ENCODE results near the gene USH1C. TPM values are rescaled to one million over a fixed set of nuclear protein-coding genes. Genes with fewer than 3 reads are reported as not detected.

The USH1C gene
- total RNA-seq, 4 donors from 2014 or later: not detected

DNA sequence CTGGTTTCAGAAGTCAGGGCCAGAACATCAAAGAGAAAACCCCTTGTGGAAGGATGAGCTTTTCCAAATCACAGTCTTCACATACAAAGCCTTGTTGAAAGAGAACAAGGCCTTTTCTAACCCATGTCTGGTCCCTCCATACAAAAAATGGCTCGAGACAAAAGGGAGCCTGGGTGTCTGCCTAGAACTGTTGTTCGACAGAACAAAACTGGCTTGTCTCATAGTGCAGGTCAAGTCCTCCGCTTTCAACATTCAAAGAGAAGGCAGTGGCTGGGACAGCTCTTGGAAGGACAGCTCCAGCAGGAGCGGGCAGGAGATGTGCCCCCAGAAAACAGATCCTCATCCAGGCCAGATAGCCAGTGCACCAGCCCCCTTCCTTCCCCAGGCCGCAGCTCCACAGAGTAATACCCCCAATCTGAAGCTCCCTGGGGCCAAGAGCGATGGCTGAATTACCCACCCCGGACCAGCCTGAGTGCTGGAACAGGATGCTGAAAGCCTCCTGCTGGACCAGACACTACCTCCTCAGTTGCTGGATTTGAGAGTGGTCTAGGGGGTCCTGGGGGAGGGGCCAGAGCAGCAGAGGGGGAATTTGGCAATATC lies 27.6 kb downstream of the USH1C start:
- Histone ChIP-seq H3K27ac (replicated peaks in 1 of 4) (no peak overlapping the region), H3K36me3 (no peaks in the 10 kb centered on the region), H3K4me3 (no peak overlapping the region), H3K4me1 (no peaks in the 10 kb centered on the region), H3K27me3 (peaks cover 0 to 4% (median 0%) of the 10 kb centered on the region in 4 donors), H3K9me3 (no peaks in the 10 kb centered on the region)
- intact Hi-C loops (cut with DNase I): no loop called here
- 97% methylated on average over 7 of the region's 7 CpGs for WGBS
- no peak for DNase-seq (ENCODE audit: extremely low spot score)
- TF ChIP-seq POLR2AphosphoS5 (IDR thresholded peaks at IDR 0.05) (no peak), EP300 (IDR thresholded peaks at IDR 0.05) (no peak), POLR2A (IDR thresholded peaks at IDR 0.05; ENCODE audit: low read depth) (no peak)

- no peak for TF ChIP-seq CTCF (IDR thresholded peaks at IDR 0.05)
- TF ChIP-seq POLR2AphosphoS5 (IDR thresholded peaks at IDR 0.05): no peak
- TF ChIP-seq EP300 (IDR thresholded peaks at IDR 0.05): no peak
- TF ChIP-seq POLR2A (IDR thresholded peaks at IDR 0.05; ENCODE audit: low read depth): no peak
- intact Hi-C loops (cut with DNase I): no loop called here
- DNase-seq (ENCODE audit: extremely low spot score): no peak
- Histone ChIP-seq H3K27me3 (peaks cover 0 to 4% (median 0%) of the 10 kb centered on the region in 4 donors), H3K27ac (replicated peaks in 1 of 4) (no peak overlapping the region), H3K36me3 (no peaks in the 10 kb centered on the region), H3K4me3 (no peak overlapping the region), H3K4me1 (no peaks in the 10 kb centered on the region), H3K9me3 (no peaks in the 10 kb centered on the region)
- 73% methylated on average over 5 of the region's 5 CpGs for WGBS
Observed at GRCh38 chr11:17515443-17516176, 28.6 kb downstream of the USH1C start.

- no peaks in the 10 kb centered on the region for H3K4me1 ChIP-seq
- no peak overlapping the region for H3K4me3 ChIP-seq
- TF ChIP-seq EP300 (IDR thresholded peaks at IDR 0.05): no peak
- TF ChIP-seq CTCF (IDR thresholded peaks at IDR 0.05): no peak
- no peak for TF ChIP-seq POLR2A (IDR thresholded peaks at IDR 0.05; ENCODE audit: low read depth)
- TF ChIP-seq POLR2AphosphoS5 (IDR thresholded peaks at IDR 0.05): no peak
- 82% methylated on average over 4 of the region's 4 CpGs for WGBS
- H3K36me3 ChIP-seq: no peaks in the 10 kb centered on the region
- H3K9me3 ChIP-seq: no peaks in the 10 kb centered on the region
- DNase-seq (ENCODE audit: extremely low spot score): no peak
- no peak overlapping the region for H3K27ac ChIP-seq (replicated peaks in 1 of 4)
- intact Hi-C loops (cut with DNase I): no loop called here
- peaks cover 0 to 4% (median 0%) of the 10 kb centered on the region in 4 donors for H3K27me3 ChIP-seq
Observed at GRCh38 chr11:17514476-17514875, 29.7 kb downstream of the USH1C start.

DNA sequence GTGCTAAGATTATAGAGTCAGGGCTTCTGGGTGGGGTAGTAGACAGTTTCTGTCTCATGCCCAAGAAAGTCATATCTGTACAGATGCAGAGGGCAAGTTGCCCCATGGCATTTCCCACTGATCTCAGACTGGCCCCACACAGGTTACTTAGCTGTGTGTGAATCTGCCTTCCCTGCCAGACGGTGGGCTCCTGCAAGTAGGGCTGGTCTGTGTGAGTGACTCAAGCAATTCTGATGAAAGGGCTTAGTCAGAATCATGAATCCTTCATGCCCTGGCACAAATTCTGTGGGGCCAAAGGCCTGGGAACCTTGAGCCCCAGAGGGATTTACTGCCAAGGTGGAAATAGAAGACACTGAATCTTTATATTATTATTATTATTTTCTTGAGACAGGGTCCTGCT lies 30.4 kb downstream of the USH1C start:
- no CpG with 5 or more reads among the region's 1 CpG for WGBS
- no peak overlapping the region for H3K4me3 ChIP-seq
- TF ChIP-seq EP300 (IDR thresholded peaks at IDR 0.05): no peak
- no peak for TF ChIP-seq POLR2A (IDR thresholded peaks at IDR 0.05; ENCODE audit: low read depth)
- no peak for TF ChIP-seq POLR2AphosphoS5 (IDR thresholded peaks at IDR 0.05)
- no peak for TF ChIP-seq CTCF (IDR thresholded peaks at IDR 0.05)
- intact Hi-C loops (cut with DNase I): no loop called here
- H3K4me1 ChIP-seq: peaks cover 4 to 5% (median 5%) of the 10 kb centered on the region in 4 donors
- no peak for DNase-seq (ENCODE audit: extremely low spot score)
- H3K27ac ChIP-seq (replicated peaks in 1 of 4): no peak overlapping the region
- H3K36me3 ChIP-seq: no peaks in the 10 kb centered on the region
- no peaks in the 10 kb centered on the region for H3K9me3 ChIP-seq
- H3K27me3 ChIP-seq: peaks cover 0 to 4% (median 0%) of the 10 kb centered on the region in 4 donors

GRCh38 chr11:17512101-17512500 lies 32.1 kb downstream of the USH1C start:
- no peak for TF ChIP-seq EP300 (IDR thresholded peaks at IDR 0.05)
- TF ChIP-seq POLR2AphosphoS5 (IDR thresholded peaks at IDR 0.05): no peak
- no peak for TF ChIP-seq CTCF (IDR thresholded peaks at IDR 0.05)
- TF ChIP-seq POLR2A (IDR thresholded peaks at IDR 0.05; ENCODE audit: low read depth): no peak
- intact Hi-C loops (cut with DNase I): no loop called here
- no peak overlapping the region for H3K27ac ChIP-seq (replicated peaks in 1 of 4)
- H3K36me3 ChIP-seq: no peaks in the 10 kb centered on the region
- H3K4me1 ChIP-seq: peaks cover 16 to 20% (median 17%) of the 10 kb centered on the region in 4 donors
- no peaks in the 10 kb centered on the region for H3K27me3 ChIP-seq
- H3K9me3 ChIP-seq: no peaks in the 10 kb centered on the region
- DNase-seq (ENCODE audit: extremely low spot score): no peak
- WGBS: 54% methylated on average over 2 of the region's 2 CpGs
- H3K4me3 ChIP-seq: no peak overlapping the region
